Loucy (cell line): Measurements from ENCODE around the gene ETFB.

Source experiments
- CTCF ChIP-seq: fragments of 200-600 bp; sonication (generic); conservative IDR thresholded peaks from 2 replicates; pipeline ENCODE4 v1.5.1; 2014; ENCODE audit warnings: mild to moderate bottlenecking, antibody characterized with exemption, low read length
- EZH2phosphoT487 ChIP-seq: fragments of 200-600 bp; IDR thresholded peaks from 2 replicates; pipeline ENCODE4 v1.6.1; 2018; ENCODE audit warnings: antibody characterized with exemption, mild to moderate bottlenecking, moderate library complexity, borderline replicate concordance

GRCh38 chr19:51402117-51402516 is 35.9 kb upstream of the ETFB start:
- no peak for TF ChIP-seq CTCF
- TF ChIP-seq EZH2phosphoT487: no peak
